HEK293 (cell line): ENCODE data around the gene TMEM140.

Experiments used
- CTCF ChIA-PET: fragments of 350-600 bp; formaldehyde crosslinking; extraction: SDS; loops from one replicate; lab custom pipeline; 2021; ENCODE audit warnings: antibody characterized with exemption; lab: Yijun Ruan, JAX
- POLR2A ChIA-PET: fragments of 300-600 bp; formaldehyde crosslinking; extraction: SDS; loops from one replicate; lab custom pipeline; 2020; ENCODE audit warnings: antibody characterized with exemption, inconsistent platforms; lab: Yijun Ruan, JAX
- H3K27ac ChIP-seq: fragments of 200-500 bp; sonication (Bioruptor generic); 2 replicates; pipeline ENCODE4 v1.5.1; 2014; ENCODE audit warnings: low read depth, low read length, control low read depth, inconsistent platforms; ENCODE audit errors: extremely low read depth
- H3K36me3 ChIP-seq, 2 experiments: fragments of 200-500 bp in 1 of 2; sonication (Bioruptor generic) in 1 of 2; 1 replicate in 1 of 2; 2 replicates in 1 of 2; pipeline ENCODE4 v1.5.1; 2014 to 2017; ENCODE audit warnings: inconsistent platforms in 2 of 2, low read length in 2 of 2; ENCODE audit not compliant: control insufficient read depth in 2 of 2, insufficient read depth in 1 of 2
- H3K4me1 ChIP-seq: fragments of 200-500 bp; sonication (Bioruptor generic); 2 replicates; pipeline ENCODE4 v1.5.1; 2014; ENCODE audit warnings: mild to moderate bottlenecking, low read length, inconsistent platforms; ENCODE audit not compliant: control insufficient read depth, insufficient read depth
- H3K4me3 ChIP-seq: 2 replicates; pipeline ENCODE4 v1.5.1; 2011; ENCODE audit warnings: low read depth, mild to moderate bottlenecking, control low read depth, low read length, moderate library complexity
- H3K9me3 ChIP-seq: fragments of 200-500 bp; sonication (Bioruptor generic); 2 replicates; pipeline ENCODE4 v1.5.1; 2014; ENCODE audit warnings: low read depth, low read length, inconsistent platforms; ENCODE audit not compliant: control insufficient read depth, insufficient read depth
- ELK4 ChIP-seq: IDR thresholded peaks from 2 replicates; pipeline ENCODE4 v1.6.1; 2011; ENCODE audit warnings: mild to moderate bottlenecking, low read depth, low read length, borderline replicate concordance
- KLF1 ChIP-seq: fragments of 450-650 bp; formaldehyde crosslinking; IDR thresholded peaks from 2 replicates; pipeline ENCODE4 v1.5.1; 2016; ENCODE audit warnings: missing biosample characterization, missing genetic modification characterization
- MYNN ChIP-seq: fragments of 450-650 bp; formaldehyde crosslinking; IDR thresholded peaks from 2 replicates; pipeline ENCODE4 v1.5.1; 2016; ENCODE audit warnings: missing biosample characterization, missing genetic modification characterization, borderline replicate concordance
- REPIN1 ChIP-seq: fragments of 450-650 bp; formaldehyde crosslinking; IDR thresholded peaks from 2 replicates; pipeline ENCODE4 v1.5.1; 2017; ENCODE audit warnings: missing biosample characterization, missing genetic modification characterization, low read depth
- YY2 ChIP-seq: fragments of 450-650 bp; formaldehyde crosslinking; IDR thresholded peaks from 2 replicates; pipeline ENCODE4 v1.5.1; 2016; ENCODE audit warnings: missing biosample characterization, missing genetic modification characterization
- ZBTB20 ChIP-seq: fragments of 450-650 bp; formaldehyde crosslinking; IDR thresholded peaks from 2 replicates; pipeline ENCODE4 v1.5.1; 2016; ENCODE audit warnings: missing biosample characterization, missing genetic modification characterization
- ZFHX2 ChIP-seq: fragments of 450-650 bp; formaldehyde crosslinking; conservative IDR thresholded peaks from 2 replicates; pipeline ENCODE4 v1.5.1; 2016; ENCODE audit warnings: missing biosample characterization, missing genetic modification characterization
- ZNF112 ChIP-seq: fragments of 450-650 bp; formaldehyde crosslinking; IDR thresholded peaks from 2 replicates; pipeline ENCODE4 v1.5.0; 2017; ENCODE audit warnings: missing biosample characterization, missing genetic modification characterization
- ZNF114 ChIP-seq: fragments of 450-650 bp; formaldehyde crosslinking; IDR thresholded peaks from 2 replicates; pipeline ENCODE4 v1.5.0; 2017; ENCODE audit warnings: missing biosample characterization, missing genetic modification characterization
- ZNF140 ChIP-seq: fragments of 450-650 bp; formaldehyde crosslinking; IDR thresholded peaks from 2 replicates; pipeline ENCODE4 v1.5.1; 2016; ENCODE audit warnings: missing biosample characterization, missing genetic modification characterization
- ZNF239 ChIP-seq: fragments of 450-650 bp; formaldehyde crosslinking; IDR thresholded peaks from 2 replicates; pipeline ENCODE4 v1.5.1; 2016; ENCODE audit warnings: missing biosample characterization, missing genetic modification characterization
- ZNF26 ChIP-seq: fragments of 450-650 bp; formaldehyde crosslinking; IDR thresholded peaks from 2 replicates; pipeline ENCODE4 v1.5.1; 2016; ENCODE audit warnings: missing biosample characterization, missing genetic modification characterization
- ZNF37A ChIP-seq: fragments of 450-650 bp; IDR thresholded peaks from 2 replicates; pipeline ENCODE4 v1.5.1; 2018; ENCODE audit warnings: missing biosample characterization, missing genetic modification characterization
- ZNF660 ChIP-seq: fragments of 450-650 bp; IDR thresholded peaks from 2 replicates; pipeline ENCODE4 v1.5.1; 2018; ENCODE audit warnings: missing biosample characterization, mild to moderate bottlenecking, missing genetic modification characterization
- ZNF701 ChIP-seq: fragments of 450-650 bp; formaldehyde crosslinking; IDR thresholded peaks from 2 replicates; pipeline ENCODE4 v1.5.1; 2016; ENCODE audit warnings: missing biosample characterization, missing genetic modification characterization
- ZNF704 ChIP-seq: fragments of 450-650 bp; formaldehyde crosslinking; IDR thresholded peaks from 2 replicates; pipeline ENCODE4 v1.5.1; 2016; ENCODE audit warnings: missing biosample characterization, missing genetic modification characterization
- ZNF768 ChIP-seq: fragments of 450-650 bp; formaldehyde crosslinking; IDR thresholded peaks from 2 replicates; pipeline ENCODE4 v1.5.1; 2018; ENCODE audit warnings: missing biosample characterization, mild to moderate bottlenecking, missing genetic modification characterization
- ZNF830 ChIP-seq: fragments of 450-650 bp; IDR thresholded peaks from 2 replicates; pipeline ENCODE4 v1.5.0; 2018; ENCODE audit warnings: missing biosample characterization, missing genetic modification characterization, low read depth, mild to moderate bottlenecking, moderate library complexity
- ZSCAN30 ChIP-seq: fragments of 450-650 bp; IDR thresholded peaks from 2 replicates; pipeline ENCODE4 v1.5.1; 2018; ENCODE audit warnings: missing biosample characterization, mild to moderate bottlenecking, missing genetic modification characterization, moderate library complexity

TMEM140 gene

GRCh38 chr7:135129579-135129978 lies 18.3 kb upstream of the TMEM140 start (continued):
- TF ChIP-seq YY2 (tag by site-specific recombination) (no peak), ELK4 (no peak), ZNF239 (tag by site-specific recombination) (no peak), ZNF830 (tag by site-specific recombination) (no peak), ZNF26 (tag by site-specific recombination) (no peak), ZNF701 (tag by site-specific recombination) (no peak)

- Histone ChIP-seq H3K4me3 (no peak overlapping the region), H3K9me3 (no peaks in the 10 kb centered on the region), H3K36me3 (no peaks in the 10 kb centered on the region), H3K27ac (no peak overlapping the region), H3K4me1 (no peaks in the 10 kb centered on the region)
- CTCF ChIA-PET: interaction anchor here (0.7 kb wide), 1 partner anchor 133 kb away, joined by 3 read pairs; no protein-coding TSS in a partner anchor
- TF ChIP-seq ZFHX2 (tag by site-specific recombination) (no peak), KLF1 (tag by site-specific recombination) (no peak), ZNF140 (tag by site-specific recombination) (no peak), ZSCAN30 (tag by site-specific recombination) (no peak), ZNF114 (tag by site-specific recombination) (no peak), ZNF704 (tag by site-specific recombination) (no peak), ZNF768 (no peak), ZBTB20 (tag by site-specific recombination) (no peak), ZNF37A (tag by site-specific recombination) (no peak), ZNF660 (no peak)
- POLR2A ChIA-PET: no interaction called here
Measured at GRCh38 chr7:135143885-135144668, 3.8 kb upstream of the TMEM140 start.

- H3K4me1 ChIP-seq: no peaks in the 10 kb centered on the region
- no peaks in the 10 kb centered on the region for H3K9me3 ChIP-seq
- no peak overlapping the region for H3K27ac ChIP-seq
- ChIA-PET CTCF (interaction anchor here (0.6 kb wide), 2 partner anchors 16 to 179 kb away, joined by 3 read pairs; no protein-coding TSS in a partner anchor), POLR2A (interaction anchor here (0.9 kb wide), 1 partner anchor 15 kb away, joined by 3 read pairs; no protein-coding TSS in a partner anchor)
- no peaks in the 10 kb centered on the region for H3K36me3 ChIP-seq
- H3K4me3 ChIP-seq: no peak overlapping the region
- TF ChIP-seq REPIN1: no peak
- peak; percentile 79; the same call in 1 of the 2 replicates for TF ChIP-seq MYNN (tag by site-specific recombination)
- TF ChIP-seq ZNF112 (tag by site-specific recombination): no peak
- TF ChIP-seq, all 188 proteins: peak for 1
Measured at GRCh38 chr7:135147341-135147898, 452 bp upstream of the TMEM140 start.
